ENCODE results near the gene GATB. TPM values are rescaled to one million over a fixed set of nuclear protein-coding genes. Genes with fewer than 3 reads are reported as not detected.
A peak's percentile ranks its signal among the peaks of the same experiment; 100 is the strongest.

GATB gene
- total RNA-seq, 4 donors from 2014 or later: 19.6 to 28.9 (median 23.8) TPM

DNA sequence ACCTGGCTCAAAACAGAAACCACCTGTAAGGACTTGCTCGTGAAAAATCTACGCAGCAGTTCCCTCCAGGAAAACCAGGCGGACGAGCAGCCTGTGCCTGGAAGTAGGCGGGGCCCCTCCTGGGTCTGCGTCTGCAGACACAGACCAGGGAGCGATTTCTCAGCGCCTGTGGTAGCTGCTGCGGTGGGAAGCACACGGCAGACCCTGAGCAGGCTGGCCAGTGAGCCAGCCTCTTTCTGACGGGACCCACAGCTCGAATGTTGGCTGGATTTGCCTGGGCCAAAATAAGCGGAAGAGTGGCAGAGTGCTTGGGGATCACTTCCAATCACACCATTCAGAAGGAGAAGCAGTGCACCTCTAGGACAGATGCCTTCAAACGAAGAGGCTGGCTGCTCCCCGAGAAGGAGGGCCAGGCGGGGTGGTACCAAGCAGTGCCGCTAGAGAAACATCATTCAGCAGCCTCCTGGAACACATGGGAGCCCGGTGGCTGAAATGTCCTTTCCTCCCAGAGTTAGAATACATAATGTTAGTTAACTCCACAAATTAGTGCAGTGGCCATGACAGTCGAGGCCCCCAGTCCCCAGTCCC is 85.9 kb downstream of the GATB start:
- H3K4me1 ChIP-seq: no peaks in the 10 kb centered on the region
- peak in 1 of 3 donors; percentile 63 for DNase-seq
- H3K27me3 ChIP-seq: no peaks in the 10 kb centered on the region
- H3K4me3 ChIP-seq: peak overlapping the region in 2 of 4 donors; percentile 19 to 24
- no peak for TF ChIP-seq POLR2A (IDR thresholded peaks at IDR 0.05)
- TF ChIP-seq, protein P1, sequence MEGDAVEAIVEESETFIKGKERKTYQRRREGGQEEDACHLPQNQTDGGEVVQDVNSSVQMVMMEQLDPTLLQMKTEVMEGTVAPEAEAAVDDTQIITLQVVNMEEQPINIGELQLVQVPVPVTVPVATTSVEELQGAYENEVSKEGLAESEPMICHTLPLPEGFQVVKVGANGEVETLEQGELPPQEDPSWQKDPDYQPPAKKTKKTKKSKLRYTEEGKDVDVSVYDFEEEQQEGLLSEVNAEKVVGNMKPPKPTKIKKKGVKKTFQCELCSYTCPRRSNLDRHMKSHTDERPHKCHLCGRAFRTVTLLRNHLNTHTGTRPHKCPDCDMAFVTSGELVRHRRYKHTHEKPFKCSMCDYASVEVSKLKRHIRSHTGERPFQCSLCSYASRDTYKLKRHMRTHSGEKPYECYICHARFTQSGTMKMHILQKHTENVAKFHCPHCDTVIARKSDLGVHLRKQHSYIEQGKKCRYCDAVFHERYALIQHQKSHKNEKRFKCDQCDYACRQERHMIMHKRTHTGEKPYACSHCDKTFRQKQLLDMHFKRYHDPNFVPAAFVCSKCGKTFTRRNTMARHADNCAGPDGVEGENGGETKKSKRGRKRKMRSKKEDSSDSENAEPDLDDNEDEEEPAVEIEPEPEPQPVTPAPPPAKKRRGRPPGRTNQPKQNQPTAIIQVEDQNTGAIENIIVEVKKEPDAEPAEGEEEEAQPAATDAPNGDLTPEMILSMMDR (IDR thresholded peaks at IDR 0.05): peak in 3 of 6 experiments; percentile 33 to 37 (median 35)
- H3K9me3 ChIP-seq: no peaks in the 10 kb centered on the region
- no peak overlapping the region for H3K27ac ChIP-seq
- H3K36me3 ChIP-seq: no peaks in the 10 kb centered on the region

DNA sequence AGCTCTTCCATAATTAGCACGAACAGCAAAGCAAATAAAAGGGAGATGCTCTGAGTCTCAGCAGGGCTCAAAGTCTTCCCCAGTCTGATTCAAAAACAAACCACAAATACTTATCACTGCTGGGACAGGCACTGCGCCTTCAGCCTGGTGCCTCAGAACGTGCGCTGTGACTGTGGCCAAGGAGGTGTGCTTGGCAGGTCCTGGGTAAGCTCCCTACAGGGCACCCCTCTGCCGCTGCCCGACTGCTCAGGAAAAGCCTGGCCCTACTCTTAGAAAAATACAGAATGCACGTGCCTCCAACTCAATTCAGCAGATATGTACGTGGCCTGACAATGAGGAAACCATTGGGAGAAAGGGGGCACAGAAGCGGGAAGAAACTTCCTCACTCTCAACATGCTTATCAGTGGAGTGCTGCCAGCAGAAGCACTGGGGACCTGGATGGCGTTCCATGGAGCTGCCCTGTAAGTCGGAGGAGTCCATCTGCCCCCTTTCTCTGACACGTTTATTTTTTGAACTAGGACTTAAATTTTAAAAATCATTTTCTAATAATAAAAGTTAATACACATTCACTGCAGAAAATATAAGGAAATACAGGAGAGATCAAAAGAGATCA is 86.8 kb downstream of the GATB start:
- Histone ChIP-seq H3K27ac (no peak overlapping the region), H3K4me1 (no peaks in the 10 kb centered on the region), H3K4me3 (peak overlapping the region in 1 of 4 donors; percentile 19), H3K36me3 (no peaks in the 10 kb centered on the region), H3K27me3 (no peaks in the 10 kb centered on the region), H3K9me3 (no peaks in the 10 kb centered on the region)
- TF ChIP-seq, protein P1 (IDR thresholded peaks at IDR 0.05): no peak
- no peak for DNase-seq

DNA sequence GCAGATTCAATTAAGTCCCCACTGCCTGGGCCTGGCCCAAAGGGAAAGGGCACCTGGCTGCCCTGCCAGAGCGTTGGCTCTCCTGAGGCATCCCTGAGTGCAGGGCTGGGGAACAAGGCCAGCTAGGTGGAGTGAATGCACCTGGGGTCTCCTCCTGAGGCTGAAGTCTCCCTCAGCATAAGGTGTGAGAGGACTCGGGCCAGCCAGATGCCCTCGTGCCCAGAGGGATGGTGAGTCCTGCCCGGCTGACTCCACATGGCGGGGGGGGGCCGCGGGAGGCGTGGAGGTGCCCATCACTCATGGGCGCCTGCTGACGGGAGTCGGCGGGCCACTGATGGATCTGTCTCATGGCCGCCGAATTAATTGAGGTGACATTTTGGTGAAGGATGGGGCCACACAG is 87.8 kb downstream of the GATB start:
- no peaks in the 10 kb centered on the region for H3K9me3 ChIP-seq
- H3K4me3 ChIP-seq: no peak overlapping the region
- H3K4me1 ChIP-seq: no peaks in the 10 kb centered on the region
- no peak overlapping the region for H3K27ac ChIP-seq
- no peak for DNase-seq
- no peaks in the 10 kb centered on the region for H3K27me3 ChIP-seq
- TF ChIP-seq, protein P1 (IDR thresholded peaks at IDR 0.05): no peak
- no peak for TF ChIP-seq POLR2A (IDR thresholded peaks at IDR 0.05)
- H3K36me3 ChIP-seq: no peaks in the 10 kb centered on the region

DNA sequence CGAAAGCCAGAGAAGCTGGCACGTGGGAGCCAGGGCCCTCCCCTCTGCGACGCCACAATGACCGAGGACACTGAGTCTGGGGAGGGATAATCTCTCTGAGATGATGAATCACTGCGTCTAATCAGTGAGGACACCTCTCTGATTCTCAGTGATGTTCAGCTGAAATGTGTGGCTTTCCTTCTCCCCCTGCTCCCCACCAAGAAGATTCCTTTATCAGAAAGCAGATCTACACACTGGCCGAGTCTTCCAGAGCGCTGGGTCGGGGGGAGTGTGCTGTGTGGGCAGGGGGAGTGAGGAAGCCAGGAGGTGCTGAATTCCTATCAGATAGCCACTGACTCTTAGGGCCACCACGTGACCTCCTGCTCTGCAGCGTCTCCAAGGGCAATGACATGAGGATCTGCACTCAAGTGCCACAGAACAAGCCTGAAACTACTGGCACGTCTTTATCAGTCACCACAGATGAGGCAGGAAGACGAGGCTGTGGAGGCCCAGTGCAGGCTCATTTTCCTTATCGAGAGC is 89.2 kb downstream of the GATB start:
- no peak for DNase-seq
- TF ChIP-seq, protein P1 (IDR thresholded peaks at IDR 0.05): no peak
- no peak for TF ChIP-seq POLR2A (IDR thresholded peaks at IDR 0.05)
- Histone ChIP-seq H3K4me3 (no peak overlapping the region), H3K36me3 (no peaks in the 10 kb centered on the region), H3K27me3 (no peaks in the 10 kb centered on the region), H3K9me3 (no peaks in the 10 kb centered on the region), H3K4me1 (no peaks in the 10 kb centered on the region), H3K27ac (no peak overlapping the region)

DNA sequence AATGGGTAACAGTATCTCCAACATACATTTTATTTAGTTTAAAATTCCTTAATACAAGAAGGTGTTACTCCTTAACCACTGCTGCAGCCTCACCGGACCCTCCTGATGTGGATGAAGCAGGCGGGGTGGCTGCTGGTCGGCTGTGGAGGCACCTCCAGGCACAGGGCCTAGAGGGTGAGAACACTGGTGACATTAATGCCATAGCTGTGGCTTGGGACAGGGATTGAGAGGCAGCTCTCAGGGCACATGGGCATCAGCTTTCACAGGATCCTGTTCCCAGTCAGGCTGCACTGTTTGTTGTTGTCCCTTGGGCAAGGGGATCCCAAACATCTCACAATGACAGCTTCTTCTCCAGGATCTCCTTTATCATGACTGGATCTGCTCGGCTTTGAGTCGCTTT is 90.0 kb downstream of the GATB start:
- Histone ChIP-seq H3K27ac (no peak overlapping the region), H3K4me1 (no peaks in the 10 kb centered on the region), H3K27me3 (no peaks in the 10 kb centered on the region), H3K9me3 (no peaks in the 10 kb centered on the region), H3K36me3 (no peaks in the 10 kb centered on the region), H3K4me3 (no peak overlapping the region)
- TF ChIP-seq POLR2A (IDR thresholded peaks at IDR 0.05): no peak
- TF ChIP-seq, protein P1 (IDR thresholded peaks at IDR 0.05): no peak
- DNase-seq: no peak

Data from Peyer's patch (tissue), 4 donors.